Vagina (tissue), 2 donors: Measurements from ENCODE around the gene ACOXL.

Experiments used
- POLR2A ChIP-seq, 2 donors: fragments of 450-650 bp; IDR thresholded peaks; one replicate each; pipeline ENCODE4 v1.6.1; 2017; ENCODE audit warnings: antibody characterized with exemption in 2 of 2, mild to moderate bottlenecking in 2 of 2, moderate library complexity in 2 of 2
- TF ChIP-seq, protein P1 (sequence below), 3 experiments: fragments of 450-650 bp in 2 of 3; fragments of 200-600 bp in 1 of 3; sonication (generic) in 1 of 3; IDR thresholded peaks; one replicate each; pipeline ENCODE4 v1.5.1; 2017 to 2019; ENCODE audit warnings: antibody characterized with exemption in 3 of 3, mild to moderate bottlenecking in 2 of 3, moderate library complexity in 2 of 3

DNA sequence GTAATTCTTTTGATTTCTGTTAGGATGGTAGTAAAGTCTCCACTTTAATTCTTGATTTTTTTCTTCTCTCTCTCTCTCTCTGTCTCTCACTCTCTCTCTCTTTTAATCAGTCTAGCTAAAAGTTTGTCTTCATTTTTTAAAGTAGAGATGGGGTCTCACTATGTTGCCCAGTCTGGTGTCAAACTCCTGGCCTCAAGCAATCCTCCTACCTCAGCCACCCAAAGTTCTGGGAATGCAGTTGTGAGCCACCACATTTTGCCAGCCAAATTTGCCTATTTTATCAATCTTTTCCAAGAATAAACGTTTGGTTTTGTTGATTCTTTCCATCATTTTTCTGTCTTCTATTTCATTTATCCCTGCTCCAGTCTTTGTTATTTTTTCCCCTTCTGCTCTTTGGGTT, 23.9 kb upstream of the ACOXL start:
- TF ChIP-seq, protein P1, sequence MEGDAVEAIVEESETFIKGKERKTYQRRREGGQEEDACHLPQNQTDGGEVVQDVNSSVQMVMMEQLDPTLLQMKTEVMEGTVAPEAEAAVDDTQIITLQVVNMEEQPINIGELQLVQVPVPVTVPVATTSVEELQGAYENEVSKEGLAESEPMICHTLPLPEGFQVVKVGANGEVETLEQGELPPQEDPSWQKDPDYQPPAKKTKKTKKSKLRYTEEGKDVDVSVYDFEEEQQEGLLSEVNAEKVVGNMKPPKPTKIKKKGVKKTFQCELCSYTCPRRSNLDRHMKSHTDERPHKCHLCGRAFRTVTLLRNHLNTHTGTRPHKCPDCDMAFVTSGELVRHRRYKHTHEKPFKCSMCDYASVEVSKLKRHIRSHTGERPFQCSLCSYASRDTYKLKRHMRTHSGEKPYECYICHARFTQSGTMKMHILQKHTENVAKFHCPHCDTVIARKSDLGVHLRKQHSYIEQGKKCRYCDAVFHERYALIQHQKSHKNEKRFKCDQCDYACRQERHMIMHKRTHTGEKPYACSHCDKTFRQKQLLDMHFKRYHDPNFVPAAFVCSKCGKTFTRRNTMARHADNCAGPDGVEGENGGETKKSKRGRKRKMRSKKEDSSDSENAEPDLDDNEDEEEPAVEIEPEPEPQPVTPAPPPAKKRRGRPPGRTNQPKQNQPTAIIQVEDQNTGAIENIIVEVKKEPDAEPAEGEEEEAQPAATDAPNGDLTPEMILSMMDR (IDR thresholded peaks at IDR 0.05), result no peak
- TF ChIP-seq POLR2A (IDR thresholded peaks at IDR 0.05), result no peak
